Measurements from ENCODE around the gene C7orf25. TPM values are rescaled to one million over a fixed set of nuclear protein-coding genes. Genes with fewer than 3 reads are reported as not detected.

The C7orf25 gene
- total RNA-seq: 1 to 10 TPM; 5.6 to 6.8 TPM

DNA sequence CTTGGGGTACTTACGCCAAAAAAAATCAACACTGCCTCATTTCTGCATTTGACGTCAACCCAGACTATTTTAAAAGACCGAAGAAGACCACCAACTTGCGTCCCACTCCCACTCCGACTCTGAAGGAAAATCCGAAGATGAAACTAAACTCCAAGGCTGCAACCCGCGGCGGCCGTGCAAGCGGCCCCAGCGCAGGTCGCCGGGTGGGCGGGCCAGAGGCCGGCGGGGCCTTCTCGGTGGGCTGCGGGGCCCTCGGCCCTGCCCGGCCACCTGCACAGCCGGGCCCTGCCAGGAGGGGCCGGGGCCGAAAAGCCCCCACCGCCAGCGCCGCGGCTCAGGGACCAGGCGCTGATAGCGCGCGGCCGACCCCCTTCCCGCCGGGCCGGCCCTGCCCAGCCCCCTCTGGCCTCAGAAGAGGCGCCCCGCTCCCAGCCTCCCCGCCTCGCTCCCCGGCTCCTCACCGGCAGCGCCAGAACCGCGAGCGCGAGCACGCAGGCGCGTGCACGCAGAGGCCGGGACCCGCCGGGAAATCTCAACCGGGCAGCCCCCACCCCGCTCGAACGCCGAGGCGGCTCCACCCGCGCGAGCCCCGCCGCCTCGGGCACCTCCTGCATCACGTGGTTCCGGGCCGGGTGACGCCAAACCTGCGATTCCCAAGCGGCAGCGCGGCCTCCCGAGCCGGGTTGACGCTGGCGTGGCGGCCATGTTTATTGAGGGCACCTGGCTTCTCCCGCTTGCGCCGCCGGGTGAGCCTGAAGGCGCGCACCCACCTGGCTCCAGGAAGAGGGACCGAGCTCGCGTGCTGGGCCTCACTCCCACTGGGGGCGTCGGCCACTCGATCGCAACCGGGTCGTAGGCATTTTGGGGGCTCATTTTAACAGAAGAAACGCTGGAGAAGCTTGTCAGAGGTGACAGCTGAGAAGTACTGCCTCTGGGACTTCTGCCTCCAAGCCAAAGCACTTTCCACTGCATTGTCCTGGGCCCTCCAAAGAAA, at the start of gene C7orf25:
Gene C7orf25 (minus strand): TSS at position 617 of the 994 bp plus-strand sequence. CDS start 1,170 bp downstream, outside the sequence.
- CTCF ChIA-PET: interaction anchor here (1.3 to 1.5 kb wide), 2 partner anchors 20 to 671 kb away, joined by 3 read pairs; partner anchors contain the start of genes MRPL32, PSMA2 and STK17A
- POLR2A ChIA-PET: interaction anchor here (1.7 kb wide), 1 partner anchor 20 kb away, joined by 6 read pairs; the partner anchor contains the start of genes MRPL32 and PSMA2

DNA sequence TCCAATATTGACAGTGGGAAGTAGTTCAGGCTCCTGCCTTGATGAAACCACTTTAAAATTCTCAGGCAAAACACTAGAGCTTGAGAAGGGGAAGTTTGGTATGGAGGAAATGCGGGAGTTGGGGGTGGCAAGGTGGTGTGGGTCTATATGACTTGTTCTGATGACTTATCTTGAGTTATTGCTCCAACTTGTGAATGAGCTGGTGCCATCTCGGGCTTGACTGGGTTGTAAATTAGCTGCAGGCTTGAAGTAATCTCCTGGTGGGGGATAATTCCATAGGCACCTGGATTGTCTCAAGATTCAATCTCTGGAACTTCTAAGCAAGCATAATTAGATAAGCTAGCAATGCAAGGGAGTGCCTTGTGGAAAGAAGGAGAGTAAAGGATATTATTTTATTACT, 49.3 kb upstream of the C7orf25 start:
- CTCF ChIA-PET: no interaction called here
- POLR2A ChIA-PET: no interaction called here

GRCh38 chr7:42960762-42961161, 48.9 kb upstream of the C7orf25 start:
- CTCF ChIA-PET: no interaction called here

GRCh38 chr7:42959549-42959948, 47.7 kb upstream of the C7orf25 start:
- POLR2A ChIA-PET: no interaction called here
- CTCF ChIA-PET: no interaction called here

More at GRCh38 chr7:42960762-42961161, 48.9 kb upstream of the C7orf25 start:
- POLR2A ChIA-PET: no interaction called here

GRCh38 chr7:42956062-42956461, 44.2 kb upstream of the C7orf25 start:
- ChIA-PET POLR2A (no interaction called here), CTCF (no interaction called here)

DNA sequence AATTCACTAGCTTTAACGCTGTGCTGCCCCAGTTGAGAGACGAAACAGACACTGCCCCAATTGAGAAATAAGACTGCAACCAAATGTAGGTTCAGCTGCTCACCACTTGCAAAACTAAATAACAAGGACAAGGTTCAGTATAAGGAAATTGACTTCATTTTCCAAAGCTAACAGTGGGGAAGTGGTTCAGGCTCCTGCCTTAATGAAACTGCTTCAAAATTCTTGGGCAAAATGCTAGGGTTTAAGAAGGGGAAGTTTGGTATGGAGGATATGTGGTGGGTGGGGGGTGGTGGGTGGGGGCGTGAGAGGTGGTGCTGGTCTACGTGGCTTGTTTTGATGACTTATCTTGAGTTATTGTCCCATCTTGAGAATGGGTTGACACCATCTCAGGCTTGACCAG, 42.1 kb upstream of the C7orf25 start:
- POLR2A ChIA-PET: no interaction called here
- CTCF ChIA-PET: no interaction called here

GRCh38 chr7:42952328-42952727, 40.5 kb upstream of the C7orf25 start:
- POLR2A ChIA-PET: no interaction called here
- CTCF ChIA-PET: no interaction called here

DNA sequence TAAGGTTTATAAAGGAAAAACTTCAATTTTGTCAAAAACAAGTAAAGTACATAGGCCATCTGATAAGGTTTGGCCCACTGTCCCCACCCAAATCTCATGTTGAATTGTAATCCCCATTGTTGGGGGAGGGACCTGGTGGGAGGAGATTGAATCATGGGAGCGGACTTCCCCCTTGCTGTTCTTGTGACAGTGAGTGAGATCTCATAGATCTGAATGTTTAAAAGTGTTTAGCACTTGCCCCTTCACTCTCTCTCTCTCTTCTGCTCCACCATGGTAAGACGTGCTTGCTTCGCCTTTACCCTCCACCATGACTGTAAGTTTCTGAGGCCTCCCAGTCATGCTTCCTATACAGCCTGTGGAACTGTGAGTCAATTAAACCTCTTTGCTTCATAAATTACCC, 38.5 kb upstream of the C7orf25 start:
- CTCF ChIA-PET: no interaction called here
- POLR2A ChIA-PET: no interaction called here

GRCh38 chr7:42947521-42947920, 35.7 kb upstream of the C7orf25 start:
- POLR2A ChIA-PET: no interaction called here
- CTCF ChIA-PET: no interaction called here

DNA sequence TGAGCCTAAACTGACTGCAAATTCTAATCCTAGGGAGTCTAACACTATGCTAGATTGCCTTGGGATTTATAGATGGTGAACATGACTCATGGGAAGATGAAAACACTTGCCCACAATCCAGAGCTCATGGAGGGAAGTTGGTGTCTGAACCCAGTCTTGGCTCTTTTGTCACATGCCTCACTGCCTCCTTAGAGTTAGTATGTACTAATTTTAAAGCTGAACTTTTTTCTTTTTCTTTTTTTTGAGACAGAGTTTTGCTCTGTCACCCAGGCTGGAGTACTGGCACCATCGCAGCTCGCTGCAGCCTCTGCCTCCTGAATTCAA, 34.7 kb upstream of the C7orf25 start:
- CTCF ChIA-PET: interaction anchor here (1.9 kb wide), 1 partner anchor 493 kb away, joined by 5 read pairs; no protein-coding TSS in a partner anchor
- POLR2A ChIA-PET: no interaction called here

DNA sequence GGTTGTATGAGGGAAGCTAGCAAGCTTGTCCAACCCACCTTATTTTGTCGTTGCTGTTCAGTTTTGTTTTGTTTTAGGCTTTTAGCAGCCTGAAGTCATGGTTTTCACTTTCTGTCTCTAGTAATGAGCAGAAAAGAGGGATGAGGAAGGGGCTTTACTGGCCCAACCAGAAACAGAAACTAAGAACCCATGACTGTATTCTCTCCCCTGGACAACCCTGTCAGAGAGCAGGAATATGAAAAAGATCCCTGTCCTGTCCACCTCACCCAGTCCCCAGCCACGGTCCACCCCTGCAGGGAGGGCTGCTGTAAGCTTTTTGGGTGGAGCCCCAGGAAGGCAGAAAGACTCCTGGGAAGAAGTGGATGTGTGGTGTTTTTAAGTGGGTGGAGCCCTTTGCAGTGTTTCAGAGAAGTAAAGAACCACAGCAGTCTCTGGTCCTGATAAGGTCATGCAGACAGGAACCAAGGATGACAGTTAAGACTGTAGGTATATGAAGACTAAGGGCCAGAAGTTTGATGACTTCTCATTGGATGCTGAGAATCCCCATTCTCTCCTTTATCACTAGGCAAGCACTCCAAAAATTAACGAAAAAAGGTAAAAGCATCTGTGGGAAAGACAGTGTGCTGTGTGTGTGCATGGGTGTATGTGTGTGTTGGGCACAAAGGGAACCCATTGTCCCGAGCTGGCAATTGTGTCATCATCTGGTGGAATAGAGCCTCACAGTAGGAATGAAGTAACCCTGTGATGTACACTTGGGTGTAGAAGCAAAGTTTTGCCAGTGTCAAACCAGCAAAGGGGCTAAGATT, 34.2 kb upstream of the C7orf25 start:
- ChIA-PET POLR2A (no interaction called here), CTCF (interaction anchor here (1.0 to 1.9 kb wide), 2 partner anchors 13 to 494 kb away, joined by 3 to 5 read pairs; partner anchors contain the start of gene MRPL32)

DNA sequence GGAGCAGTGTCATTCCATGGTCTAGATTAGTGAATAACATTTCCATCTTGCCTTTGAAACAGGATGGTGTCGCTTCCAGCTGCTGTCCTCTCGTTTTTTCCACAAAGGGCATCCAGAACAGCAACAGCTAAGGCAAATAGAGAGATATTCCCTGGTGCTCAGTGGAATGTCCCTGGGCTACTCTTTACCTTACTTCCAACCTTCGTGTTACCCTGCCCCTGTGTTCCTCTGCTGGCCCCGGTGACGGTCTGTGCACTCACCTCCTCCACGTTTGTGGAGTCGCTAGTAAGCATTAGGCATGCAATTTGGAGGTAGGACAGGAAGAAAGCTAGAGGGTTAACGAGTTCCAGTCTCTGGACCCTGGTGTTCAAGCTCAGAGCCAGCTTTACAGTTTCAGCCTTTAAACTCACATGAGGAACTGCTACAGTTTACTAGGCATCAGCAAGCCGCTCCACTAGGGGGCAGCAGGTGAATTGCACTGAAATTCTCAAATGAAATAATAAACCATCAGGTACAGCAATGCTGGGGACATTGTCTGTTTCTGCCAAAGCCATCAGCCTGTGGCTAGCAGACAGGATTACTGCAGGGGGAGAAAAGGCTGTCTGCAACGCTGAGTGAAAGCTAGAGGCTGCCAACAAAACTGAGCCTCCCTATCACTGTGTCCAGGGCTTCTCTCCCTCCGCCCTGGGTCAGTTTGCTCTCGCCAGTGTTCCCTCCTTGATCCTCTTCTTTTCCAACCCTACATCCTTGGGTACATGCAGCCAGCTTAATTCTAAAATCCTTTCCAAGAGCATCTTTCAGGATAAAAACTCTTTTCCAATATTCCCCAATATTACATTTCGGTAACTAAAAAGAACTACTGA, 29.3 kb upstream of the C7orf25 start:
- ChIA-PET CTCF (interaction anchor here (1.2 to 2.1 kb wide), 4 partner anchors 10 to 321 kb away, joined by 3 to 17 read pairs (median 4); partner anchors contain the start of genes MRPL32 and PSMA2), POLR2A (no interaction called here)

GRCh38 chr7:42939457-42940240, 27.8 kb upstream of the C7orf25 start:
- POLR2A ChIA-PET: no interaction called here
- CTCF ChIA-PET: no interaction called here

DNA sequence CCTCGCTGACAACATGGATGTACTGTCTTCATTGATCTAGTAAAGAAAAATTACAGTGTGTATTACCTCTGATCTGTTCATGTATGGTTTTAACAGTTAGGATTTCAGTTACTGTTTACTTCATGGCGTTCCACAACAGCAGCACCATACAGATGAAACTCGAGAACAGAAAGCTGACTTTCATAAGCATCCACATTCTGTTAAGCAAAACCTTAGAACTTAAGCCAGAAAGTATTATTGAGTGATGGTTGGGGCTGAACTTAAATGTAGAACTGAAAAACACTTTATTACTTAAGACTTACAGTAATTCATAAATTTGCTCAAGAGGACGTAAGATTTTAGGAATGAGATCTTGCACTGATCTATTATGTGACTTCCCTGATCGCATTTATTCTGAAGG, 24.0 kb upstream of the C7orf25 start:
- CTCF ChIA-PET: no interaction called here
- POLR2A ChIA-PET: no interaction called here

DNA sequence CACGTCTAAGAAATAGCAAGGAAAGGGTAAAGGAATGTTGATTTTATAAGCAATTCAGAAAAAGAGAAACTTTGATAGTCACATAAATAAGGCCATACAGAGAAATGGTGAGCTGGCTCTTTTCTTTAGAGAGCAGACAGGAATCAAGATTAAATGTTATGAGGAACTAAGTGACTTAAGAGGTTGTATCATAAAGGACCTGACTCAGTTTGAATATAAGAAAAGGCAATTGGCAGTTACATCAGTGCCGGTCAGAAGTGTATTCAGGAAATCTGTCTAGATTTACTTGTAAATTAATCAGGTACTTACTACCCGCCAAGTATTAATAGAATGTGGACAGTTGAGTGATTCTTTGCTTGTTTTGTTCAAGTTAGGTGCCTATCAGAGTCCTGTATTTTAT, 22.4 kb upstream of the C7orf25 start:
- POLR2A ChIA-PET: no interaction called here
- CTCF ChIA-PET: no interaction called here

GRCh38 chr7:42932811-42933591, 21.1 kb upstream of the C7orf25 start:
- ChIA-PET CTCF (interaction anchor here (0.8 to 4.3 kb wide), 4 partner anchors 8 to 175 kb away, joined by 3 to 17 read pairs (median 3); partner anchors contain the start of gene C7orf25), POLR2A (interaction anchor here (0.7 to 1.2 kb wide), 4 partner anchors 13 to 652 kb away, joined by 3 to 7 read pairs (median 4); no protein-coding TSS in a partner anchor)

DNA sequence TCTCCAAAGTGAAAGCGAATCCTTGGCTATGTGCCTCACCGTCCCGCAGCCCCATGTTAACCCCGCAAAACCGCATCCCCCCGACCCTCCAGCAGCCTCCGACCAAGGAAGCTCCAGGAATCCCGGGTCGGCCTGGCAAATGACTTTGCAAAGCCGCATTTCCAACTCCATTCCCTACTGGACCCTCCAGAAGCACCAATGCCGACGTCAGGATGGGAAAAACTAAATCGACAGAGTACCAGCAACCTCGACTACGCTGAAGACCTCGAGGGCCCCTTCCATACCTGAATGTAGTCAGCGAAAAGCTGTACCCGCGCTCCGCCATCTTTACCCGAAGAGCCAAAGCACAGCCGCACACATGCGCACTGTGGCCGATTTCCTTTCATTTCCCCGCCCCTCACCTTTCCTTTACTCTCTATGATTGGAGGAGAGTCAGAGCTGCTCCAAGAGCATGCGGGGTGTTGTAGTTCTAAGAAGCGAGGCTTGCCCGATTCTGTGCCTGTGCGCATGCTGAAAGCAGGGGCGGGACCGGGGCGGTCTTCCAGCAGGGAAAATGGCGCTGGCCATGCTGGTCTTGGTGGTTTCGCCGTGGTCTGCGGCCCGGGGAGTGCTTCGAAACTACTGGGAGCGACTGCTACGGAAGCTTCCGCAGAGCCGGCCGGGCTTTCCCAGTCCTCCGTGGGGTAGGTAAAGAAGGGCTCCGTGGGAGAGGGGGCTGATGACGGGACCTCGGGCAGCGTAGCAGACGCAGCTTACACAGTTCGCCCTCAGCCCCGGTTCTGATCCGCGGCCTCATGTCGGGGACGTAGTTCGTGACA, 20.2 kb upstream of the C7orf25 start, which contains the start of the genes MRPL32 and PSMA2:
Gene MRPL32 (plus strand): TSS at position 543 of the 818 bp plus-strand sequence. CDS start 11 bp downstream, at position 554.
Gene PSMA2 (minus strand): TSS at position 341 of the 818 bp plus-strand sequence. CDS start 16 bp downstream, at position 325.
- ChIA-PET POLR2A (interaction anchor here (0.6 to 1.5 kb wide), 8 partner anchors 12 to 994 kb away, joined by 3 to 7 read pairs (median 4); partner anchors contain the start of genes C7orf25 and UBE2D4), CTCF (interaction anchor here (0.9 to 4.3 kb wide), 4 partner anchors 9 to 19 kb away, joined by 3 to 17 read pairs (median 3); partner anchors contain the start of gene C7orf25)

All from activated CD8-positive, alpha-beta memory T cell treated with anti-CD3 and anti-CD28 coated beads for 36 hours (primary cell).